H1 (cell line): Measurements from ENCODE around the gene LARP4. TPM values are rescaled to one million over a fixed set of nuclear protein-coding genes. Genes with fewer than 3 reads are reported as not detected.

Experiments
- polyA plus RNA-seq, 7 experiments: library from polyadenylated mRNA; depleted of rRNA in 3 of 7; stranded (reverse) in 5 of 7; unstranded in 2 of 7; fragments of >200 nt in 5 of 7; fragments of 200-250 nt in 2 of 7; gene quantifications; 1 replicate in 5 of 7; 2 replicates in 1 of 7; 4 replicates in 1 of 7; pipeline versions ENCODE4 v1.2.1 to v1.2.3, GENCODE V29; 2011 to 2013; ENCODE audit warnings: missing spikeins in 2 of 7, mixed read lengths in 2 of 7
- total RNA-seq: library from RNA; stranded (reverse); fragmentation: NEBNext Ultra II Directional; extraction: Animal tissue kit (Norgen Biotek cat#: 25700); gene quantifications from 2 replicates; pipeline ENCODE4 v1.2.1, GENCODE V29; 2021
- TF ChIP-seq, protein P1 (sequence below): fragments of 300-600 bp; sonication (generic); IDR thresholded peaks from 2 replicates; pipeline ENCODE4 v1.7.1; 2012; ENCODE audit warnings: low read length, moderate library complexity, mild to moderate bottlenecking, inconsistent platforms; ENCODE audit not compliant: insufficient replicate concordance

LARP4 gene
- total and polyA plus RNA-seq, 2 of the 8 experiments (the other 6 are each of a cell fraction or from before 2014, with no cell fraction given), result 12.8 to 93.9 TPM

DNA sequence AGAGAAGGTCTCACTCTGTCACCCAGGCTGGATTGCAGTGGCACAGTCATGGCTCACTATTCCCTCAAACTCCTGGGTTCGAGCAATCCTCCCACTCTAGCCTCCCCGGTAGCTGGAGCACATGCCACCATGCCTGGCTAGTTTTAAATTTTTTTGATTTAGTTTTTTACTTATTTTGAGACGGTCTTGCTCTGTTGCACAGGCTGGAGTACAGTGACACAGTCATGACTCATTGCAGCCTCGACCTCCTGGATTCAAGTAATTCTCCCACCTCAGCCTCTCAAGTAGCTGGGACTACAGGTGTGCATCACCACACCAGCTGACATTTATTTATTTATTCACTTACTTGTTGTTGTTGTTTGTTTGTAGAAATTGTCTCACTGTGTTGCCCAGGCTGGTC is 81.9 kb downstream of the LARP4 start (continued):
- TF ChIP-seq, protein P1, sequence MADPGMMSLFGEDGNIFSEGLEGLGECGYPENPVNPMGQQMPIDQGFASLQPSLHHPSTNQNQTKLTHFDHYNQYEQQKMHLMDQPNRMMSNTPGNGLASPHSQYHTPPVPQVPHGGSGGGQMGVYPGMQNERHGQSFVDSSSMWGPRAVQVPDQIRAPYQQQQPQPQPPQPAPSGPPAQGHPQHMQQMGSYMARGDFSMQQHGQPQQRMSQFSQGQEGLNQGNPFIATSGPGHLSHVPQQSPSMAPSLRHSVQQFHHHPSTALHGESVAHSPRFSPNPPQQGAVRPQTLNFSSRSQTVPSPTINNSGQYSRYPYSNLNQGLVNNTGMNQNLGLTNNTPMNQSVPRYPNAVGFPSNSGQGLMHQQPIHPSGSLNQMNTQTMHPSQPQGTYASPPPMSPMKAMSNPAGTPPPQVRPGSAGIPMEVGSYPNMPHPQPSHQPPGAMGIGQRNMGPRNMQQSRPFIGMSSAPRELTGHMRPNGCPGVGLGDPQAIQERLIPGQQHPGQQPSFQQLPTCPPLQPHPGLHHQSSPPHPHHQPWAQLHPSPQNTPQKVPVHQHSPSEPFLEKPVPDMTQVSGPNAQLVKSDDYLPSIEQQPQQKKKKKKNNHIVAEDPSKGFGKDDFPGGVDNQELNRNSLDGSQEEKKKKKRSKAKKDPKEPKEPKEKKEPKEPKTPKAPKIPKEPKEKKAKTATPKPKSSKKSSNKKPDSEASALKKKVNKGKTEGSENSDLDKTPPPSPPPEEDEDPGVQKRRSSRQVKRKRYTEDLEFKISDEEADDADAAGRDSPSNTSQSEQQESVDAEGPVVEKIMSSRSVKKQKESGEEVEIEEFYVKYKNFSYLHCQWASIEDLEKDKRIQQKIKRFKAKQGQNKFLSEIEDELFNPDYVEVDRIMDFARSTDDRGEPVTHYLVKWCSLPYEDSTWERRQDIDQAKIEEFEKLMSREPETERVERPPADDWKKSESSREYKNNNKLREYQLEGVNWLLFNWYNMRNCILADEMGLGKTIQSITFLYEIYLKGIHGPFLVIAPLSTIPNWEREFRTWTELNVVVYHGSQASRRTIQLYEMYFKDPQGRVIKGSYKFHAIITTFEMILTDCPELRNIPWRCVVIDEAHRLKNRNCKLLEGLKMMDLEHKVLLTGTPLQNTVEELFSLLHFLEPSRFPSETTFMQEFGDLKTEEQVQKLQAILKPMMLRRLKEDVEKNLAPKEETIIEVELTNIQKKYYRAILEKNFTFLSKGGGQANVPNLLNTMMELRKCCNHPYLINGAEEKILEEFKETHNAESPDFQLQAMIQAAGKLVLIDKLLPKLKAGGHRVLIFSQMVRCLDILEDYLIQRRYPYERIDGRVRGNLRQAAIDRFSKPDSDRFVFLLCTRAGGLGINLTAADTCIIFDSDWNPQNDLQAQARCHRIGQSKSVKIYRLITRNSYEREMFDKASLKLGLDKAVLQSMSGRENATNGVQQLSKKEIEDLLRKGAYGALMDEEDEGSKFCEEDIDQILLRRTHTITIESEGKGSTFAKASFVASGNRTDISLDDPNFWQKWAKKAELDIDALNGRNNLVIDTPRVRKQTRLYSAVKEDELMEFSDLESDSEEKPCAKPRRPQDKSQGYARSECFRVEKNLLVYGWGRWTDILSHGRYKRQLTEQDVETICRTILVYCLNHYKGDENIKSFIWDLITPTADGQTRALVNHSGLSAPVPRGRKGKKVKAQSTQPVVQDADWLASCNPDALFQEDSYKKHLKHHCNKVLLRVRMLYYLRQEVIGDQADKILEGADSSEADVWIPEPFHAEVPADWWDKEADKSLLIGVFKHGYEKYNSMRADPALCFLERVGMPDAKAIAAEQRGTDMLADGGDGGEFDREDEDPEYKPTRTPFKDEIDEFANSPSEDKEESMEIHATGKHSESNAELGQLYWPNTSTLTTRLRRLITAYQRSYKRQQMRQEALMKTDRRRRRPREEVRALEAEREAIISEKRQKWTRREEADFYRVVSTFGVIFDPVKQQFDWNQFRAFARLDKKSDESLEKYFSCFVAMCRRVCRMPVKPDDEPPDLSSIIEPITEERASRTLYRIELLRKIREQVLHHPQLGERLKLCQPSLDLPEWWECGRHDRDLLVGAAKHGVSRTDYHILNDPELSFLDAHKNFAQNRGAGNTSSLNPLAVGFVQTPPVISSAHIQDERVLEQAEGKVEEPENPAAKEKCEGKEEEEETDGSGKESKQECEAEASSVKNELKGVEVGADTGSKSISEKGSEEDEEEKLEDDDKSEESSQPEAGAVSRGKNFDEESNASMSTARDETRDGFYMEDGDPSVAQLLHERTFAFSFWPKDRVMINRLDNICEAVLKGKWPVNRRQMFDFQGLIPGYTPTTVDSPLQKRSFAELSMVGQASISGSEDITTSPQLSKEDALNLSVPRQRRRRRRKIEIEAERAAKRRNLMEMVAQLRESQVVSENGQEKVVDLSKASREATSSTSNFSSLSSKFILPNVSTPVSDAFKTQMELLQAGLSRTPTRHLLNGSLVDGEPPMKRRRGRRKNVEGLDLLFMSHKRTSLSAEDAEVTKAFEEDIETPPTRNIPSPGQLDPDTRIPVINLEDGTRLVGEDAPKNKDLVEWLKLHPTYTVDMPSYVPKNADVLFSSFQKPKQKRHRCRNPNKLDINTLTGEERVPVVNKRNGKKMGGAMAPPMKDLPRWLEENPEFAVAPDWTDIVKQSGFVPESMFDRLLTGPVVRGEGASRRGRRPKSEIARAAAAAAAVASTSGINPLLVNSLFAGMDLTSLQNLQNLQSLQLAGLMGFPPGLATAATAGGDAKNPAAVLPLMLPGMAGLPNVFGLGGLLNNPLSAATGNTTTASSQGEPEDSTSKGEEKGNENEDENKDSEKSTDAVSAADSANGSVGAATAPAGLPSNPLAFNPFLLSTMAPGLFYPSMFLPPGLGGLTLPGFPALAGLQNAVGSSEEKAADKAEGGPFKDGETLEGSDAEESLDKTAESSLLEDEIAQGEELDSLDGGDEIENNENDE, result no peak
